Measurements from ENCODE around the gene RELN. TPM values are rescaled to one million over a fixed set of nuclear protein-coding genes. Genes with fewer than 3 reads are reported as not detected.

Gene RELN
- total and polyA plus RNA-seq, 12 donors = 0.22 to 1.9 (median 0.93) TPM

- DNase-seq = no peak
- ATAC-seq = no peak
- H3K4me1 ChIP-seq = no peaks in the 10 kb centered on the region
- TF ChIP-seq, protein P1, sequence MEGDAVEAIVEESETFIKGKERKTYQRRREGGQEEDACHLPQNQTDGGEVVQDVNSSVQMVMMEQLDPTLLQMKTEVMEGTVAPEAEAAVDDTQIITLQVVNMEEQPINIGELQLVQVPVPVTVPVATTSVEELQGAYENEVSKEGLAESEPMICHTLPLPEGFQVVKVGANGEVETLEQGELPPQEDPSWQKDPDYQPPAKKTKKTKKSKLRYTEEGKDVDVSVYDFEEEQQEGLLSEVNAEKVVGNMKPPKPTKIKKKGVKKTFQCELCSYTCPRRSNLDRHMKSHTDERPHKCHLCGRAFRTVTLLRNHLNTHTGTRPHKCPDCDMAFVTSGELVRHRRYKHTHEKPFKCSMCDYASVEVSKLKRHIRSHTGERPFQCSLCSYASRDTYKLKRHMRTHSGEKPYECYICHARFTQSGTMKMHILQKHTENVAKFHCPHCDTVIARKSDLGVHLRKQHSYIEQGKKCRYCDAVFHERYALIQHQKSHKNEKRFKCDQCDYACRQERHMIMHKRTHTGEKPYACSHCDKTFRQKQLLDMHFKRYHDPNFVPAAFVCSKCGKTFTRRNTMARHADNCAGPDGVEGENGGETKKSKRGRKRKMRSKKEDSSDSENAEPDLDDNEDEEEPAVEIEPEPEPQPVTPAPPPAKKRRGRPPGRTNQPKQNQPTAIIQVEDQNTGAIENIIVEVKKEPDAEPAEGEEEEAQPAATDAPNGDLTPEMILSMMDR (IDR thresholded peaks at IDR 0.05) = no peak
- no peak overlapping the region for H3K4me3 ChIP-seq
- 73 to 74% methylated on average over 9 of the region's 9 CpGs for WGBS, 2 donors
- H3K9me3 ChIP-seq = no peaks in the 10 kb centered on the region
- intact Hi-C loops (cut with DNase I) = no loop called here
- no peaks in the 10 kb centered on the region for H3K27me3 ChIP-seq
- no peak overlapping the region for H3K27ac ChIP-seq
- H3K36me3 ChIP-seq = no peaks in the 10 kb centered on the region
Measured at GRCh38 chr7:103714376-103714927, 275.0 kb downstream of the RELN start.

- intact Hi-C loops (cut with DNase I) = no loop called here
Measured at GRCh38 chr7:103712991-103713778, 276.3 kb downstream of the RELN start.

GRCh38 chr7:103711413-103711812 is 278.0 kb downstream of the RELN start:
- Histone ChIP-seq H3K36me3 (no peaks in the 10 kb centered on the region), H3K4me3 (no peak overlapping the region), H3K27me3 (no peaks in the 10 kb centered on the region), H3K27ac (no peak overlapping the region), H3K4me1 (no peaks in the 10 kb centered on the region), H3K9me3 (no peaks in the 10 kb centered on the region)
- intact Hi-C loops (cut with DNase I) = no loop called here
- WGBS, 2 donors = 76 to 83% methylated on average over 4 of the region's 4 CpGs
- TF ChIP-seq, protein P1 (IDR thresholded peaks at IDR 0.05) = no peak
- no peak for DNase-seq
- no peak for ATAC-seq

More at GRCh38 chr7:103712991-103713778, 276.3 kb downstream of the RELN start:
- Histone ChIP-seq H3K9me3 (no peaks in the 10 kb centered on the region), H3K4me1 (no peaks in the 10 kb centered on the region), H3K27ac (no peak overlapping the region), H3K27me3 (no peaks in the 10 kb centered on the region), H3K36me3 (no peaks in the 10 kb centered on the region), H3K4me3 (no peak overlapping the region)
- WGBS, 2 donors = 67 to 72% methylated on average over 4 of the region's 4 CpGs
- no peak for ATAC-seq
- no peak for DNase-seq
- TF ChIP-seq, protein P1 (IDR thresholded peaks at IDR 0.05) = no peak

DNA sequence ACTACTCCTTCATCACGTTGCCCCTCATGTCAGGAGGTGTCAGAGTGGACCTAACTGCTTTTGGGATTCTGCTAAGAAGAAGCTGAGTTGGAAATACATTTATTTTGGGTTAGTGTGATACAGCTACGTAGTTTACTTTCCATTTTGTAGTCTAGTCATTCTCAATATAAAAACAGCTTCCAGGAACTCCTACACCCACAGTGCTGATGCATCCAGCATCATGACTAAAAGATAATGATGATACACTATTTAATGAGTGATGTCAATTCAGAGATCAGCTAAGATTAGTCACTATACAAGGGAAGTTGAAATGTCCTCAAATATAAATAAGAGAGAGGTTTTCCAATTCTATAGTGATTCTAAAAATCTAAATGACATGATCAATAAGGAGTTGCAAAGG is 279.2 kb downstream of the RELN start:
- 63 to 70% methylated on average over 2 of the region's 2 CpGs for WGBS, 2 donors
- DNase-seq (no peak), ATAC-seq (no peak)
- Histone ChIP-seq H3K9me3 (no peaks in the 10 kb centered on the region), H3K36me3 (no peaks in the 10 kb centered on the region), H3K27ac (no peak overlapping the region), H3K27me3 (no peaks in the 10 kb centered on the region), H3K4me1 (no peaks in the 10 kb centered on the region), H3K4me3 (no peak overlapping the region)
- intact Hi-C loops (cut with DNase I) = no loop called here
- TF ChIP-seq, protein P1 (IDR thresholded peaks at IDR 0.05) = no peak
